ENCODE results near the gene RASA1.

GRCh38 chr5:87241555-87241954 lies 26.1 kb upstream of the RASA1 start:
- TF ChIP-seq CTCF (IDR thresholded peaks at IDR 0.05; ENCODE audit: low read depth, low read length) (no peak), MAX (IDR thresholded peaks at IDR 0.05; ENCODE audit: low read depth, low read length) (no peak), POLR2A (IDR thresholded peaks at IDR 0.05; ENCODE audit: extremely low read depth, insufficient read length) (no peak)
